Body of pancreas (tissue), 4 donors: Measurements from ENCODE around the gene FAHD2A. TPM values are rescaled to one million over a fixed set of nuclear protein-coding genes. Genes with fewer than 3 reads are reported as not detected.
A peak's percentile ranks its signal among the peaks of the same experiment; 100 is the strongest.
"Not testable (repeated sequence)": the region's sequence is repeated elsewhere in the genome, so short reads cannot be mapped to it uniquely, and the experiment has no call there.

Source experiments
- ATAC-seq: fragments of 150-250 bp; one replicate; pipeline ENCODE4 v1.9.1; 2016
- DNase-seq, 4 donors: peaks; one replicate each; pipeline ENCODE4 v3.0.0-alpha.2; 2019
- H3K27ac ChIP-seq, 4 donors: fragments of 200-600 bp; sonication (generic); 1 replicate in 3 of 4; 2 replicates in 1 of 4; pipeline versions ENCODE4 v1.5.1 to v1.6.1; 2016 to 2019; ENCODE audit warnings: mild to moderate bottlenecking in 1 of 4, mixed read lengths in 1 of 4, moderate library complexity in 1 of 4
- H3K27me3 ChIP-seq, 2 donors: fragments of 200-600 bp; sonication (generic); one replicate each; pipeline ENCODE4 v1.6.0; 2016; ENCODE audit warnings: mild to moderate bottlenecking in 1 of 2
- H3K36me3 ChIP-seq, 2 donors: fragments of 200-600 bp; sonication (generic); replicated peaks in 1 of 2; 2 replicates each; pipeline ENCODE4 v1.5.1; 2016; ENCODE audit warnings: low read depth in 2 of 2; ENCODE audit not compliant: insufficient read depth in 1 of 2
- H3K4me1 ChIP-seq: fragments of 200-600 bp; sonication (generic); one replicate; pipeline ENCODE4 v1.6.0; 2016
- H3K4me3 ChIP-seq, 2 donors: fragments of 200-600 bp; sonication (generic); 1 replicate in 1 of 2; 2 replicates in 1 of 2; pipeline ENCODE4 v1.5.1; 2016 to 2019
- H3K9me3 ChIP-seq, 3 donors: fragments of 200-600 bp; sonication (generic); 1 replicate in 2 of 3; 2 replicates in 1 of 3; pipeline ENCODE4 v1.5.1; 2016
- POLR2A ChIP-seq, 3 donors: fragments of 450-650 bp; IDR thresholded peaks; one replicate each; pipeline ENCODE4 v1.6.1; 2016; ENCODE audit warnings: antibody characterized with exemption in 3 of 3, mild to moderate bottlenecking in 2 of 3
- WGBS, 2 donors: methylation state at CpG; one replicate each; pipeline ENCODE4 v1.1.5; 2017; 5-methylcytosine and 5-hydroxymethylcytosine counted together
- intact Hi-C: fragments of 100-400 bp; cut with DNase I; formaldehyde crosslinking; loops from one replicate; pipeline ENCODE4 v1.15.1; 2023
- total RNA-seq, 2 donors: library from RNA; depleted of rRNA; stranded (reverse); fragments of >200 nt; gene quantifications; one replicate each; pipeline ENCODE4 v1.1.0, GENCODE V29; 2016
- TF ChIP-seq, protein P1 (sequence below), 7 experiments: fragments of 450-650 bp in 4 of 7; fragments of 200-600 bp in 3 of 7; sonication (generic) in 3 of 7; IDR thresholded peaks; one replicate each; pipeline ENCODE4 v1.5.1; 2016 to 2019; ENCODE audit warnings: antibody characterized with exemption in 7 of 7

Gene FAHD2A
- total RNA-seq, 2 donors from 2014 or later = 15.2 to 18.9 TPM

DNA sequence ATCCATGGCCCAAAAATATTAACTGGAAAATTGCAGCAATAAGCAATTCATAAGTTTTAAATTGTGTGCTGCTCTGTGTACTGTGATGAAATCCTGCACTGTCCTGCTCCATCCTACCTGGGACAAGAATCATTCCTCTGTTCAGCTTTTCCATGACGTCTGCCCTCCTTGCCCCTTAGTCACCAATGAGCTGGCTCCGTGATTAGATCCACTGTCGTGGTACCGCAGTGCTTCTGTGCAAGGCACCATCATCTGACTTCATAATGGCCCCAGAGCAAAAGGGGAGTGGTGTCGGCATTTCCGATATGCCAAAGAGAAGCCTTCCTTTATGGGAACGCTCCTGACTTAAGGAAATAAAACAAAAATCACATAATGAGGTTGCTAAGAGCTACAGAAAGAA lies 3.4 kb upstream of the FAHD2A start:
- Histone ChIP-seq H3K4me1 (peaks cover 20% of the 10 kb centered on the region), H3K4me3 (no peak overlapping the region), H3K27ac (no peak overlapping the region), H3K9me3 (no peaks in the 10 kb centered on the region), H3K27me3 (no peaks in the 10 kb centered on the region), H3K36me3 (no peaks in the 10 kb centered on the region)
- 93 to 94% methylated on average over 7 of the region's 7 CpGs for WGBS, 2 donors
- no peak for TF ChIP-seq POLR2A (IDR thresholded peaks at IDR 0.05)
- TF ChIP-seq, protein P1, sequence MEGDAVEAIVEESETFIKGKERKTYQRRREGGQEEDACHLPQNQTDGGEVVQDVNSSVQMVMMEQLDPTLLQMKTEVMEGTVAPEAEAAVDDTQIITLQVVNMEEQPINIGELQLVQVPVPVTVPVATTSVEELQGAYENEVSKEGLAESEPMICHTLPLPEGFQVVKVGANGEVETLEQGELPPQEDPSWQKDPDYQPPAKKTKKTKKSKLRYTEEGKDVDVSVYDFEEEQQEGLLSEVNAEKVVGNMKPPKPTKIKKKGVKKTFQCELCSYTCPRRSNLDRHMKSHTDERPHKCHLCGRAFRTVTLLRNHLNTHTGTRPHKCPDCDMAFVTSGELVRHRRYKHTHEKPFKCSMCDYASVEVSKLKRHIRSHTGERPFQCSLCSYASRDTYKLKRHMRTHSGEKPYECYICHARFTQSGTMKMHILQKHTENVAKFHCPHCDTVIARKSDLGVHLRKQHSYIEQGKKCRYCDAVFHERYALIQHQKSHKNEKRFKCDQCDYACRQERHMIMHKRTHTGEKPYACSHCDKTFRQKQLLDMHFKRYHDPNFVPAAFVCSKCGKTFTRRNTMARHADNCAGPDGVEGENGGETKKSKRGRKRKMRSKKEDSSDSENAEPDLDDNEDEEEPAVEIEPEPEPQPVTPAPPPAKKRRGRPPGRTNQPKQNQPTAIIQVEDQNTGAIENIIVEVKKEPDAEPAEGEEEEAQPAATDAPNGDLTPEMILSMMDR (IDR thresholded peaks at IDR 0.05) = no peak
- no peak for DNase-seq
- intact Hi-C loops = no loop called here
- no peak for ATAC-seq

DNA sequence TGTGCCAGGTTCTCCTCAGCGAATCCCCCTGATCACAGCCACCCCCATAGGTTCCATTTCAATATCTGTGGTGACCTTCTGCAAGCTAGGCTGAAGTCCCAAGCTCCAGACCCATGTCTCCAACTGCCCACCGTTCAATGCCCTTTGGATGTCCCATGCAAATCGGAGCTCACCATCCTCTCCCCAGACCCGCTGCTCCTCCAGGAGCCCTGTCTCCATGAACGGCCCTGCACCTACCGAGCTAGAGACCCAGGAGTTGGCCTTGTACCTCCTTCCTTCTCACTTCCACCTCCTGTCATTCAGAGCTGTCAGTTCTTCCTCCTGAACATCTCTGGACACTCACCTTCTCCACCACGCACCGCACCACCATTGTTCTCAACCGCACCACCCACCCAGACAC lies 1.0 kb upstream of the FAHD2A start:
- H3K4me3 ChIP-seq = no peak overlapping the region
- no peaks in the 10 kb centered on the region for H3K36me3 ChIP-seq
- no peak for DNase-seq
- H3K27me3 ChIP-seq = no peaks in the 10 kb centered on the region
- WGBS, 2 donors = 45 to 51% methylated on average over 9 of the region's 9 CpGs
- TF ChIP-seq POLR2A (IDR thresholded peaks at IDR 0.05) = no peak
- TF ChIP-seq, protein P1 (IDR thresholded peaks at IDR 0.05) = no peak
- H3K4me1 ChIP-seq = peaks cover 25% of the 10 kb centered on the region
- ATAC-seq = no peak
- H3K27ac ChIP-seq = peak overlapping the region; percentile 80 to 96 (median 84)
- intact Hi-C loops = no loop called here
- H3K9me3 ChIP-seq = no peaks in the 10 kb centered on the region

DNA sequence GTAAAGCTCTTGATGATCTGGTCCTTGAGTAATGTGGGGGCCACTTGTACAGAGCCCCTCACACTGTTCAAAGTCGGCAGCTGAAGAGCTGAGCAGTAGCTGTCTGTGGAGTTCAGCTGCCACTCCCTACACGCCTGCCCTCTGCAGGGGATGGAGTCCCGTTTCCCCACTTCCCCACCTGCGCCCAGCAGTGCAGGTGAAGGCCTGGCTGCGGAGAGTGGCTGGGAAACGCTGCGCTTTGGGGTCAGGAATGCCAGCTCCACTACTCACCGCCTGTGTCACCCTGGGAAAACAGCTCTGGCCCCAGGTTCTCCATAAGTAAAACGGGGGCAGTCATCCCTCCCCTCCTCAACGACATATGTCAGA lies 521 bp upstream of the FAHD2A start:
- intact Hi-C loops, H3K27me3 ChIP-seq, H3K9me3 ChIP-seq, H3K36me3 ChIP-seq: not testable (repeated sequence)
- WGBS, 2 donors = 0 to 1% methylated on average over 7 to 10 of the region's 10 CpGs
- ATAC-seq (peak; percentile 59), DNase-seq (peak; percentile 33 to 52 (median 47))
- Histone ChIP-seq H3K4me1 (peaks cover 25% of the 10 kb centered on the region), H3K4me3 (peak overlapping the region; percentile 61 to 68), H3K27ac (peak overlapping the region; percentile 80 to 96 (median 84))
- TF ChIP-seq, protein P1 (IDR thresholded peaks at IDR 0.05) = peak in 1 of 7 experiments; percentile 9

DNA sequence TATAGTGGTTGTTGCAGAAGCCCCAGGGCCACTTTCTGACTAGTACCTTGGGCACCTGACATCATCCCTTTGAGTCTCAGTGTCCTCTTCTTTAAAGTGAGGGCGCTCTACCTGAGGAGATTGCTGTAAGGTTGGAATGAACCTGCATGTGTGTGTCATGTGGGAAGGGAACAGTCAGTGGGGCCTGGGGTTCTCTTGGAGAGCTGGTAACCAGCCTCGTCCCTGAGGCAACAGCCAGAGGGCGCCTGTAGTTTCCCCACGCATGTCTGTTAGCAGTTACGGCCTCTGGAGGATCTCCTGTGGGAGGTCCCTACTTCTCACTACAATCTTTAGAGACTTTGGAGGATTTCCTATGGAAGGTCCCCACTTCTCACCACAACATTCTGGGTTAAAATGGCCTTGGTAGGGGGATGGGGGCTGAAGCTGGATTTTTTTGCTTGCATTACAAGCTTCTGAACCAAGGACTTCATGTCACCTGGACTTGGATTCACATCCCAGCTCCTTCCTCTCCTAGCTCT lies 755 bp downstream of the FAHD2A start:
- H3K27me3 ChIP-seq, H3K9me3 ChIP-seq, intact Hi-C loops, H3K36me3 ChIP-seq: not testable (repeated sequence)
- H3K27ac ChIP-seq = peak overlapping the region; percentile 80 to 96 (median 84)
- TF ChIP-seq, protein P1 (IDR thresholded peaks at IDR 0.05) = peak in 6 of 7 experiments; percentile 21 to 47 (median 35)
- peak; percentile 39 for ATAC-seq
- H3K4me3 ChIP-seq = peak overlapping the region; percentile 61 to 68
- peaks cover 25% of the 10 kb centered on the region for H3K4me1 ChIP-seq
- WGBS, 2 donors = 0% methylated on average over 3 to 5 of the region's 5 CpGs
- peak; percentile 44 to 63 (median 50) for DNase-seq

DNA sequence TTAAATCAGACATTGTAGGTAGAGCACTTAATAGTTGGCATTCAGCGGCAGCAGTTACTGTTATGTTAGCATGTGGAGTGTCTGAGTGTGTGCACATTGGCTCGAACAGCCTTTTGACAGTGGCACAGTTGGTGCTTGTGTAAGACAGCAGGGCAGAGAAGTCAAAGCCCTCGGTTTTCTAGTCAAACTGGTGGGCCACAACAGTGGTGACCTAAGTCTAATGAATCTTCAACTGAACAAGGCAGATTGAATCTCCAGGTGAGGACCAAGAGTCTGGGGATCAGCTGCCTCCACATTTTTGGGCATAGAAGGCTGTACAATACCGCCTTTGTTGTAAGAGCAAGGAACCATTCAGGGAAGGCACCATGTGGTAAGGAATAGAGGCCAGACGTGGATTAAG lies 1.3 kb downstream of the FAHD2A start:
- H3K27me3 ChIP-seq, intact Hi-C loops, DNase-seq, H3K36me3 ChIP-seq, H3K27ac ChIP-seq, ATAC-seq, H3K4me3 ChIP-seq, H3K9me3 ChIP-seq: not testable (repeated sequence)
- H3K4me1 ChIP-seq = peaks cover 25% of the 10 kb centered on the region
- 69 to 84% methylated on average over 5 of the region's 5 CpGs for WGBS, 2 donors

DNA sequence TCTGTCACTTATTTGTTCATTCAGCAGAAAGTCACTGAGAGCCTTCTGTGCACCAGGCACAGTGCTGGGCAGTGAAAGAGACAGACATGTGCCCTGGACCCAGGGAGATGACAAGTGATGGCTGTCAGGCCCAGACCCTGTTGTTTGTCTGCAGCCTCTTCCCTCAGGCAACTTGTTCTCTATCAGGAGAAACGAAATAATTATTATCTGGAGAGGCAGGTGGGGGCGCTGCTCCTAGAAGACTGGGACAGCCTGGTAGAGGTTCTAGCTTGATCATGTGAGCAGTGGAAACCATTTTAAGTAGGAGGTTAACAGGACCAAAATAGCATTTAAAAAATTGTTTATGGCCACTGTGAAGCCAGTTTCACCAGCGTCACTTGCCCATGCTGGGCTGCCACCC lies 2.2 kb downstream of the FAHD2A start:
- DNase-seq, intact Hi-C loops, H3K27ac ChIP-seq, H3K9me3 ChIP-seq, H3K27me3 ChIP-seq, ATAC-seq, H3K36me3 ChIP-seq, H3K4me3 ChIP-seq: not testable (repeated sequence)
- 71 to 85% methylated on average over 3 of the region's 3 CpGs for WGBS, 2 donors
- H3K4me1 ChIP-seq = peaks cover 25% of the 10 kb centered on the region

DNA sequence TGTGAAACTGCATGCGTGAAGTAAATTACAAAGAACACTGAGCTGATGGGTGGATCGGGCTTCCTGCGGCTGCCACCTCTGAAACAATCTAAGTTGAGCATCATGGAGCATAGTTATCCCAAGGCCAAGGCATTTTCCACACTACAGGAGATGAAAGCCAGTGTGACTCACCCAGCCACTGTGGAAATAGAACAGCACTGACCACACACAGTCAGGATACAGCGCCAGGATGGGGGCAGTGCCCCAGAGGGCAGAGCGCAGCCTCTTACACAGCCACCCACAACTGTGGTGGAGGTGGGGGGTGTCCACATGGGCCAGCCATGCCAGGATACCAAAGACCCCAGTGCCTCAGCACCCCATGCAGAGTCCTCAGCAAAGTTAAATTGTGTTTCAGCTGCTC lies 8.7 kb downstream of the FAHD2A start:
- DNase-seq, H3K9me3 ChIP-seq, H3K4me3 ChIP-seq, H3K4me1 ChIP-seq, H3K27ac ChIP-seq, H3K27me3 ChIP-seq, intact Hi-C loops, H3K36me3 ChIP-seq, ATAC-seq: not testable (repeated sequence)
- 92 to 95% methylated on average over 5 of the region's 5 CpGs for WGBS, 2 donors
